Measurements from ENCODE around the gene ILDR2.

GRCh38 chr1:166988974-166989515 lies 13.7 kb upstream of the ILDR2 start, which contains the start of gene MAEL:
- no peak for TF ChIP-seq EZH2 (IDR thresholded peaks at IDR 0.05; ENCODE audit: insufficient read depth, poor library complexity, severe bottlenecking)
- TF ChIP-seq EZH2phosphoT487 (IDR thresholded peaks at IDR 0.05; ENCODE audit: insufficient read depth, low read depth) = no peak

Measured in GM23248 (cell line).